Mesothelial cell of epicardium (in vitro differentiated cells): ENCODE results near the gene DPCD. TPM values are rescaled to one million over a fixed set of nuclear protein-coding genes. Genes with fewer than 3 reads are reported as not detected.

Experiments used
- DNase-seq, 2 experiments: peaks; one replicate each; pipeline ENCODE4 v3.0.0; 2021; ENCODE audit warnings: low spot score in 2 of 2; ENCODE audit not compliant: unreplicated experiment in 2 of 2
- H3K27ac Mint-ChIP-seq: 2 replicates; pipeline ENCODE4 v1.8.0; 2021; ENCODE audit warnings: mixed read lengths
- H3K27me3 Mint-ChIP-seq: 2 replicates; pipeline ENCODE4 v1.8.0; 2021; ENCODE audit warnings: low read depth, mixed read lengths
- H3K36me3 Mint-ChIP-seq: 2 replicates; pipeline ENCODE4 v1.8.0; 2021; ENCODE audit warnings: mixed read lengths
- H3K4me1 Mint-ChIP-seq: 2 replicates; pipeline ENCODE4 v1.8.0; 2021; ENCODE audit warnings: mixed read lengths
- H3K4me3 Mint-ChIP-seq: 2 replicates; pipeline ENCODE4 v1.8.0; 2021; ENCODE audit warnings: mild to moderate bottlenecking, moderate library complexity, mixed read lengths
- H3K9me3 Mint-ChIP-seq: 2 replicates; pipeline ENCODE4 v1.8.0; 2021; ENCODE audit warnings: mixed read lengths
- total RNA-seq: library from RNA; stranded (reverse); gene quantifications from 3 replicates; pipeline ENCODE4 v1.2.1, GENCODE V29; 2021
- TF ChIP-seq, protein P1 (sequence below): fragments of 200-600 bp; sonication (generic); IDR thresholded peaks from one replicate; pipeline ENCODE4 v1.5.0; 2021; ENCODE audit warnings: antibody characterized with exemption; ENCODE audit not compliant: unreplicated experiment

Gene DPCD
- total RNA-seq, 1 donor from 2014 or later, result 23.0 TPM

DNA sequence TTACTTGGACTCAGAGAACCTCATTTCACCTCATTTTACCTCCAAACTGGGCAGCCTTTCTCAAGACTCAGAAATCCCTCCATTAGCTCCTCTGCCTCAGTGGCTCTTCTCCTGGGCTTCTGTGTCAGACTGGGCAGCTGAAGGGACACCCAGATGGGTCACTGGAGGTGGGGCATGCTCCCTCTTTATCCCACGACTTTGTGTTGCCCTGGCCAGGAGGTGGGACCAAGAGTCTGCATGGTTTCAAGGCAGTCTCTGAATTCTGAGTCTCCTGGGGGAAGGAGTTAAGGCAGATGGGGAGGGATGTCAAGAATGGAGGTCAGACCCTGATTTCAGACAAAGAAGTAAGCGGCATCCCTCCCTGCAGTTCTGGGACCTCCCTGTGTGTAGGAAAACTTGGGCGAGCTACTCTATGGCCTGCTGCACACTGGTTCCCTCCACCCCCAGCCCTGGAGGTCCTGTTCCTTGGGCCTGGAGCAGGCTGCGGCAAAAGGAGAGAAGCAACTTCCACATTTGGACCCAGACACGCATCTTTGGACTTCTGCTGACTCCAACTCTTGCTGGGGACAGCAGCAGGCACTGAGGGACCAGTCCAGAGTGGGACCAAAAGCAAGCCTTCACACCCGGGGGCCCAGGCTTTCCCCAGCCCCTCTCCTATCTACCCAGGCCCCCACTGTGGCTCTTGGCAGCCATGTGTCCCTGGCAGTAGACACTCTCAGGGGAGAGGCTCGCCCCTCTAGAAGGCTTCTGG lies 10.8 kb upstream of the DPCD start:
- Mint-ChIP-seq H3K4me3 (no peak overlapping the region), H3K4me1 (no peaks in the 10 kb centered on the region), H3K27ac (no peak overlapping the region), H3K9me3 (no peaks in the 10 kb centered on the region), H3K27me3 (peaks cover 2% of the 10 kb centered on the region), H3K36me3 (peaks cover 2% of the 10 kb centered on the region)
- TF ChIP-seq, protein P1, sequence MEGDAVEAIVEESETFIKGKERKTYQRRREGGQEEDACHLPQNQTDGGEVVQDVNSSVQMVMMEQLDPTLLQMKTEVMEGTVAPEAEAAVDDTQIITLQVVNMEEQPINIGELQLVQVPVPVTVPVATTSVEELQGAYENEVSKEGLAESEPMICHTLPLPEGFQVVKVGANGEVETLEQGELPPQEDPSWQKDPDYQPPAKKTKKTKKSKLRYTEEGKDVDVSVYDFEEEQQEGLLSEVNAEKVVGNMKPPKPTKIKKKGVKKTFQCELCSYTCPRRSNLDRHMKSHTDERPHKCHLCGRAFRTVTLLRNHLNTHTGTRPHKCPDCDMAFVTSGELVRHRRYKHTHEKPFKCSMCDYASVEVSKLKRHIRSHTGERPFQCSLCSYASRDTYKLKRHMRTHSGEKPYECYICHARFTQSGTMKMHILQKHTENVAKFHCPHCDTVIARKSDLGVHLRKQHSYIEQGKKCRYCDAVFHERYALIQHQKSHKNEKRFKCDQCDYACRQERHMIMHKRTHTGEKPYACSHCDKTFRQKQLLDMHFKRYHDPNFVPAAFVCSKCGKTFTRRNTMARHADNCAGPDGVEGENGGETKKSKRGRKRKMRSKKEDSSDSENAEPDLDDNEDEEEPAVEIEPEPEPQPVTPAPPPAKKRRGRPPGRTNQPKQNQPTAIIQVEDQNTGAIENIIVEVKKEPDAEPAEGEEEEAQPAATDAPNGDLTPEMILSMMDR, result no peak
- DNase-seq, result no peak

DNA sequence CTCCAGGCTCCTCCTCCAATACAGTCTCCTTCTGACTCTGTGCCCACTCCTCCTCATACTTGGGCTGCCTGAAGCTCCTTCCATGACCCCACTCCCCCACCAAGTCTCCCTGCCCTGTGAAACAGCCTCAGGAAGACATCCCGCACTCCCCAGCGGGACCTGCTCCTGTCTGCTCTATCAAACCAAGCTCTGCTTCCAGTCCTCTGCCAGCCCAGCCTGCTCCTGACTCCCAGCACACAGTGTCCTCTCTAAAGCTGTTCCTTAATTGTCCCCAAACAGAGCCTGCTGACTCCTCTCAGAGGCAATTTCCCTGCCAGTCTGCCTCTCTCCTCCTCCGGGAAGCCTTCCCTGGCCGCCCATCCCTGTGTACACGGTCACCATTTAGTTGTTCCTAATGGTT lies 9.9 kb upstream of the DPCD start:
- Mint-ChIP-seq H3K36me3 (peaks cover 2% of the 10 kb centered on the region), H3K27ac (no peak overlapping the region), H3K27me3 (no peaks in the 10 kb centered on the region), H3K4me1 (no peaks in the 10 kb centered on the region), H3K9me3 (no peaks in the 10 kb centered on the region), H3K4me3 (no peak overlapping the region)
- TF ChIP-seq, protein P1, result no peak
- no peak for DNase-seq

DNA sequence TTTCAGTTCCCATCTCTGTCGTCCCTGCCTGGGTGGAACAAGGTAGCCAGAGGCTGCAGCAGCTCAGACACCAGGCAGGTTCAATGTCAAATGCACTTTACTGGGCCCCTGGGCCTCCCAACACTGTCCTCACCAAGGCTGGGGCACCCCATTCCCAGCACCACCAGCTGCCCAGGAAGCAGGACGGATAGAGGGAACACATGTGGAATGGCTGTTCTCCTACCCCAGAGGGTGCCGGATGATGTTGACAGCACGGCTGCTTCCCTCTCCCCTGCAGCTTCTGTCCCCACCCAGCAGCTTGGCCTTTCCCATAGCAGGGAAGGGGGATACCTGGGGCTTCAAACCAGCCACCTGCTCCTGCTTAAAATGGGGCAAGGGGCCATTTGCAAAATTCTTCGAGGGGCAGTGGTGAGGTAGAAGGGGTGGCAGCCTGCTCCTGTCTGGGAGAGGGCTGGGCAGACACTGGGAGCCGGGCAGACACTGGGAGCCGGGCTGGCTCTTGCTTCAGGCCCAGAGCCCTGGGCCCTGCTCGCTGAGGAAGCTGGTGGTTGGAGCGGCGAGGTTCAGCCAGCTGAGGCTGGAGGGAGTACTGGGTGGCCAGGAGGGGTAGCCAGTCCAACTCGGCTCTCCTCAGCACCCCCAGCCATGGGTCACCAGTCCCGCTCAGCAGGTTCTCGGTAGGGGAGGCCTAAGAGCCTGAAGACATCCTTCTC lies 9.2 kb upstream of the DPCD start:
- H3K36me3 Mint-ChIP-seq, result peaks cover 2% of the 10 kb centered on the region
- H3K9me3 Mint-ChIP-seq, result no peaks in the 10 kb centered on the region
- TF ChIP-seq, protein P1, result no peak

DNA sequence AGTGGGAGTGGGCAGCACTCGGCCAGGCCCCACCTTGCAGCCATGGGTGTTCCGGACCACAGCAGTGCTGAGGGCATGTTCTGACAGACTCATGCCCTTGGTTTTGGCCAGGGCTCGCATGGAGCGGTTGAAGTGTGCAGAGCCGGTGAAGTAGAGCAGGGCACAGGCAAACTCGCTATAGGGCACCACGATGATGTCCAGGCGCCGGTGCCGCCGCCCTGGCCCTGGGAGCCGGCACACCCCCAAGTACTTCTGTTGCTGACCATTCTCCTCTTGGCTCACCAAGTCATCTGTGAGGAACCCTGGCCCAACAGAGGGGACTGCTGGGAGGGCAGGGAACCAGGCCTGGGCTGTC lies 8.6 kb upstream of the DPCD start:
- TF ChIP-seq, protein P1, result no peak
- no peak for DNase-seq
- Mint-ChIP-seq H3K4me3 (no peak overlapping the region), H3K9me3 (no peaks in the 10 kb centered on the region), H3K27me3 (no peaks in the 10 kb centered on the region), H3K36me3 (peaks cover 5% of the 10 kb centered on the region), H3K27ac (no peak overlapping the region), H3K4me1 (no peaks in the 10 kb centered on the region)

More for the DNA sequence above, 9.2 kb upstream of the DPCD start:
- Mint-ChIP-seq H3K4me3 (no peak overlapping the region), H3K27ac (no peak overlapping the region), H3K4me1 (no peaks in the 10 kb centered on the region), H3K27me3 (no peaks in the 10 kb centered on the region)
- no peak for DNase-seq

DNA sequence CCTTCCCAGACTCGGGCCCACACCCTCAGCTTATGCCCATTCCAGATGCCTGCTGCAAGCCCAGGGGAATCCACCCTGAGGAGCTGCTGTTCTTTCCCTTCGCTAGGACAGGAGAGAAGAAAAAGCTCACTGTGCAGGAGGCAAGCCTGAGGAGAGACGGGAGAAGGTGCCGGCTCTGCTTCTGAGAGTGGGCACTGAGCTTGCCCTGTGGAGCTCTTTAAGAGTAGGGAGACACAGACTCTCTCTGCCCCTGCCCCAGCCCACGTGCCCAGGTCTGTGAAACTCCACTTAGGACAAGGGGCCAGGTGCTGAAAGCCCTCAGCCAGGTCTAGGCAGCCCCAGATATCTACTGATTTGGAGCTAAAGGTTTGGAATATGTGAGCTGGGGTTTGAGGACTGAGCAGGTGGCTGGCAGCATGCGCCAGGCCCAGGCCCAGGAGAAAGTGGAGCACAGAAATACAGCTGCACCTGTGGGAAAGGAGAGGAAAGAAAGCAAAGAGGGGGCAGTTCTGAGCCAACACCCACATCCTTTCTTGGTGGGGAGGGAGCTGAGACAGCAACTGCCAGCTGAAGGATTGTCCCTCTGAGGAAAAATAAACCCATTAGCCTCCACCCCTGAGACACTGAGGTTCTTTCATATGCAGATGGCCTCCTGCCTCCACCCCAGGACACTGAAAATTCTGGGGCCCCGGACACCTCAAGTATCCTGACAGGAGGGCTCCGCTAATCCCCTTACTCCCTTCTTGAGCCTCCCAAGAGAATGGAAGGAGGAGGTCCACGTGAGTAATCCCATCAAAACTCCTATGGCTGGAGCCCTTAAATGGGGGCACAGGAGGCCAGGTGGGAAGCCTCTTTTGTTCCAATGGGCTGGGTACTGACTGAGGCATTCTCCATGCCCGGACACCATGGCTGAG lies 7.4 kb upstream of the DPCD start:
- no peak overlapping the region for H3K27ac Mint-ChIP-seq

More for the DNA sequence above, 7.4 kb upstream of the DPCD start:
- DNase-seq, result no peak
- no peak overlapping the region for H3K4me3 Mint-ChIP-seq
- H3K27me3 Mint-ChIP-seq, result no peaks in the 10 kb centered on the region
- TF ChIP-seq, protein P1, result no peak
- no peaks in the 10 kb centered on the region for H3K4me1 Mint-ChIP-seq
- peaks cover 5% of the 10 kb centered on the region for H3K36me3 Mint-ChIP-seq
- H3K9me3 Mint-ChIP-seq, result no peaks in the 10 kb centered on the region
